ENCODE measurements around the gene PPFIA1. TPM values are rescaled to one million over a fixed set of nuclear protein-coding genes. Genes with fewer than 3 reads are reported as not detected.

PPFIA1 gene
- total and polyA plus RNA-seq, 2 experiments from 2014 or later = 36.0 to 39.6 TPM

GRCh38 chr11:70319396-70320076 lies 49.0 kb downstream of the PPFIA1 start:
- Histone ChIP-seq H3K9me3 (ENCODE audit: low read depth) (no peaks in the 10 kb centered on the region), H3K79me2 (peaks cover 39% of the 10 kb centered on the region), H3K4me2 (no peak overlapping the region), H3K9me2 (replicated peaks; ENCODE audit: insufficient read depth) (no peaks in the 10 kb centered on the region), H4K20me1 (ENCODE audit: insufficient read depth, poor library complexity, severe bottlenecking) (peaks cover 8% of the 10 kb centered on the region), H3K27me3 (no peaks in the 10 kb centered on the region), H3K36me3 (replicated peaks; ENCODE audit: insufficient read depth, low read depth) (no peaks in the 10 kb centered on the region), H2AFZ (no peak overlapping the region), H3K4me1 (ENCODE audit: insufficient read depth) (no peaks in the 10 kb centered on the region), H3K27ac (no peak overlapping the region), H3K4me3 (no peak overlapping the region)
- DNase-seq (ENCODE audit: low spot score) = no peak
- 77% methylated on average over 10 of the region's 10 CpGs for WGBS (ENCODE audit: low lambda C conversion rate, missing lambda C conversion rate)
- TF ChIP-seq CTCF (IDR thresholded peaks at IDR 0.05; ENCODE audit: poor library complexity) = no peak
- TF ChIP-seq EZH2phosphoT487 (IDR thresholded peaks at IDR 0.05; ENCODE audit: low read depth, severe bottlenecking, unreplicated experiment) = no peak
- no peak for TF ChIP-seq EZH2 (IDR thresholded peaks at IDR 0.05; ENCODE audit: borderline replicate concordance)

- no peaks in the 10 kb centered on the region for H3K4me1 ChIP-seq (ENCODE audit: insufficient read depth)
- no peaks in the 10 kb centered on the region for H3K9me2 ChIP-seq (replicated peaks; ENCODE audit: insufficient read depth)
- no peaks in the 10 kb centered on the region for H3K27me3 ChIP-seq
- peaks cover 23% of the 10 kb centered on the region for H3K79me2 ChIP-seq
- no peak overlapping the region for H2AFZ ChIP-seq
- H3K4me2 ChIP-seq = no peak overlapping the region
- 91% methylated on average over 2 of the region's 2 CpGs for WGBS (ENCODE audit: low lambda C conversion rate, missing lambda C conversion rate)
- H3K27ac ChIP-seq = no peak overlapping the region
- H3K36me3 ChIP-seq (replicated peaks; ENCODE audit: insufficient read depth, low read depth) = no peaks in the 10 kb centered on the region
- no peak for TF ChIP-seq EZH2phosphoT487 (IDR thresholded peaks at IDR 0.05; ENCODE audit: low read depth, severe bottlenecking, unreplicated experiment)
- no peak for TF ChIP-seq CTCF (IDR thresholded peaks at IDR 0.05; ENCODE audit: poor library complexity)
- TF ChIP-seq EZH2 (IDR thresholded peaks at IDR 0.05; ENCODE audit: borderline replicate concordance) = no peak
- no peaks in the 10 kb centered on the region for H3K9me3 ChIP-seq (ENCODE audit: low read depth)
- no peak overlapping the region for H3K4me3 ChIP-seq
- DNase-seq (ENCODE audit: low spot score) = no peak
- H4K20me1 ChIP-seq (ENCODE audit: insufficient read depth, poor library complexity, severe bottlenecking) = peaks cover 8% of the 10 kb centered on the region
Measured at GRCh38 chr11:70322666-70323065, 52.2 kb downstream of the PPFIA1 start.

GRCh38 chr11:70323806-70324205 lies 53.3 kb downstream of the PPFIA1 start:
- Histone ChIP-seq H3K4me2 (no peak overlapping the region), H3K79me2 (peaks cover 21% of the 10 kb centered on the region), H2AFZ (no peak overlapping the region), H3K27me3 (no peaks in the 10 kb centered on the region), H3K27ac (peak overlapping the region; percentile 49), H3K9me3 (ENCODE audit: low read depth) (no peaks in the 10 kb centered on the region), H3K4me3 (no peak overlapping the region), H3K4me1 (ENCODE audit: insufficient read depth) (no peaks in the 10 kb centered on the region), H4K20me1 (ENCODE audit: insufficient read depth, poor library complexity, severe bottlenecking) (peaks cover 3% of the 10 kb centered on the region), H3K36me3 (replicated peaks; ENCODE audit: insufficient read depth, low read depth) (no peaks in the 10 kb centered on the region), H3K9me2 (replicated peaks; ENCODE audit: insufficient read depth) (no peaks in the 10 kb centered on the region)
- 94% methylated on average over 1 of the region's 1 CpG for WGBS (ENCODE audit: low lambda C conversion rate, missing lambda C conversion rate)
- TF ChIP-seq CTCF (IDR thresholded peaks at IDR 0.05; ENCODE audit: poor library complexity) (no peak), EZH2phosphoT487 (IDR thresholded peaks at IDR 0.05; ENCODE audit: low read depth, severe bottlenecking, unreplicated experiment) (no peak), EZH2 (IDR thresholded peaks at IDR 0.05; ENCODE audit: borderline replicate concordance) (no peak)
- DNase-seq (ENCODE audit: low spot score) = no peak

All from hepatocyte (in vitro differentiated cells).